ENCODE results near the gene NLGN1.

The NLGN1 gene

GRCh38 chr3:173923204-173923603, 525.7 kb downstream of the NLGN1 start:
- no peak for DNase-seq

- DNase-seq, result no peak
Observed at GRCh38 chr3:173930251-173930650, 532.7 kb downstream of the NLGN1 start.

- DNase-seq, result no peak
Observed at GRCh38 chr3:173932624-173933023, 535.1 kb downstream of the NLGN1 start.

- DNase-seq, result no peak
Observed at GRCh38 chr3:173933113-173933512, 535.6 kb downstream of the NLGN1 start.

- DNase-seq, result no peak
Observed at GRCh38 chr3:173936316-173936715, 538.8 kb downstream of the NLGN1 start.

- no peak for DNase-seq
Observed at GRCh38 chr3:173938159-173938558, 540.6 kb downstream of the NLGN1 start.

GRCh38 chr3:173938616-173939015, 541.1 kb downstream of the NLGN1 start:
- no peak for DNase-seq

GRCh38 chr3:173939331-173939730, 541.8 kb downstream of the NLGN1 start:
- DNase-seq, result no peak

GRCh38 chr3:173943264-173943663, 545.7 kb downstream of the NLGN1 start:
- no peak for DNase-seq

- no peak for DNase-seq
Observed at GRCh38 chr3:173945170-173945569, 547.6 kb downstream of the NLGN1 start.

GRCh38 chr3:173945806-173946205, 548.3 kb downstream of the NLGN1 start:
- DNase-seq, result no peak

GRCh38 chr3:173954647-173955046, 557.1 kb downstream of the NLGN1 start:
- no peak for DNase-seq

- DNase-seq, result no peak
Observed at GRCh38 chr3:173957646-173958045, 560.1 kb downstream of the NLGN1 start.

- no peak for DNase-seq
Observed at GRCh38 chr3:173958805-173959204, 561.3 kb downstream of the NLGN1 start.

GRCh38 chr3:173970281-173970680, 572.7 kb downstream of the NLGN1 start:
- DNase-seq, result no peak

GRCh38 chr3:173976281-173976680, 578.7 kb downstream of the NLGN1 start:
- no peak for DNase-seq

GRCh38 chr3:173977747-173978146, 580.2 kb downstream of the NLGN1 start:
- DNase-seq, result no peak

- DNase-seq, result no peak
Observed at GRCh38 chr3:173983343-173983742, 585.8 kb downstream of the NLGN1 start.

- DNase-seq, result no peak
Observed at GRCh38 chr3:173986861-173987410, 589.4 kb downstream of the NLGN1 start.

GRCh38 chr3:173988909-173989308, 591.4 kb downstream of the NLGN1 start:
- DNase-seq, result no peak

- DNase-seq, result no peak
Observed at GRCh38 chr3:173992416-173992815, 594.9 kb downstream of the NLGN1 start.

- no peak for DNase-seq
Observed at GRCh38 chr3:173993299-173993698, 595.8 kb downstream of the NLGN1 start.

- no peak for DNase-seq
Observed at GRCh38 chr3:174000675-174001074, 603.1 kb downstream of the NLGN1 start.

GRCh38 chr3:174002543-174002942, 605.0 kb downstream of the NLGN1 start:
- no peak for DNase-seq

- no peak for DNase-seq
Observed at GRCh38 chr3:174010907-174011306, 613.4 kb downstream of the NLGN1 start.

GRCh38 chr3:174016186-174016585, 618.6 kb downstream of the NLGN1 start:
- DNase-seq, result no peak

Measured in stimulated activated CD4-positive, alpha-beta T cell treated with anti-CD3 and anti-CD28 coated beads, Interleukin-2, amount 100 ng/mL, for 24 hours (primary cell).